GM19324 (cell line): ENCODE results near the gene DUSP2.

Source experiments
- ATAC-seq: cut with Tn5 transposase; IDR thresholded peaks from one replicate; pipeline ENCODE4 v1.9.1; 2021; ENCODE audit warnings: mild to moderate bottlenecking, moderate library complexity; ENCODE audit not compliant: unreplicated experiment, low FRiP score

Gene DUSP2

DNA sequence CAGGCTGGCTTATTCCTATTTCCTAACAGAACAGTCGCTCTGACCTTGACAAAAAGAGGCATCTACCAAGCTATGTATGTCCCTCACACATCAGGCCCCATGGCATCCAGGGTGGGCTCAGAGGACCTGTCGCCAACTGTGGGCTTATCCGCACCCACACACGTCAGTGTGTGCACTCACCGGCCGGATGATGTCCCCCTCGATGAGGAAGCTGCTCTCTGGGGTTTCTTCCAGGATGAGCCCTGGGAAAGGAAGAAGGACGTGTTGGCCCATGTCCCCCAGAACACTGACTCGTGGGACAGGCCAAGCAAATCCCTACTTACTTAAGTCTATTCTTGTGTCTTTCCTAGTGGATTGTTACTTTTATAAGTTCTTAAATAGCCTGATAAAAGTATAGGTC is 10.1 kb downstream of the DUSP2 start:
- ATAC-seq: no peak

DNA sequence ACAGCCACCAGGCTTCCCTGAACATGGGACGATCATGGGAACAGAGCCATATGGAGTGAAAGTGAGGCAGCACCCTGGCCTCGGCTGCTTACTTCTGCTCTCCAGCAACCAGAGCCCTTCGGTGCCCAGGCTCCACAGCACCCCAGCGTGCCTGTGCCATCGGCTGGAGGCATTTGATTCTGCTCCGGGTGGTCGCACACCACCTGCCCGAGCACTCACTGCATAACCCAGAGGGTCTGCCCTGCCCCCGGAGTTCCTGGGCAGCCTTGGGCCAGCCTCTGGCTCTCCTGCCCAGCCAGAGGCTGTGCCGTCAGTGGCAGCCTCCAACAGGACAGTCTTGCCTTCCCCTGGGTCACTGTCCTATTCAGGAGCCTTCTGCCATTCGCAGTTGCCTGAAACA is 10.8 kb downstream of the DUSP2 start:
- ATAC-seq: no peak

DNA sequence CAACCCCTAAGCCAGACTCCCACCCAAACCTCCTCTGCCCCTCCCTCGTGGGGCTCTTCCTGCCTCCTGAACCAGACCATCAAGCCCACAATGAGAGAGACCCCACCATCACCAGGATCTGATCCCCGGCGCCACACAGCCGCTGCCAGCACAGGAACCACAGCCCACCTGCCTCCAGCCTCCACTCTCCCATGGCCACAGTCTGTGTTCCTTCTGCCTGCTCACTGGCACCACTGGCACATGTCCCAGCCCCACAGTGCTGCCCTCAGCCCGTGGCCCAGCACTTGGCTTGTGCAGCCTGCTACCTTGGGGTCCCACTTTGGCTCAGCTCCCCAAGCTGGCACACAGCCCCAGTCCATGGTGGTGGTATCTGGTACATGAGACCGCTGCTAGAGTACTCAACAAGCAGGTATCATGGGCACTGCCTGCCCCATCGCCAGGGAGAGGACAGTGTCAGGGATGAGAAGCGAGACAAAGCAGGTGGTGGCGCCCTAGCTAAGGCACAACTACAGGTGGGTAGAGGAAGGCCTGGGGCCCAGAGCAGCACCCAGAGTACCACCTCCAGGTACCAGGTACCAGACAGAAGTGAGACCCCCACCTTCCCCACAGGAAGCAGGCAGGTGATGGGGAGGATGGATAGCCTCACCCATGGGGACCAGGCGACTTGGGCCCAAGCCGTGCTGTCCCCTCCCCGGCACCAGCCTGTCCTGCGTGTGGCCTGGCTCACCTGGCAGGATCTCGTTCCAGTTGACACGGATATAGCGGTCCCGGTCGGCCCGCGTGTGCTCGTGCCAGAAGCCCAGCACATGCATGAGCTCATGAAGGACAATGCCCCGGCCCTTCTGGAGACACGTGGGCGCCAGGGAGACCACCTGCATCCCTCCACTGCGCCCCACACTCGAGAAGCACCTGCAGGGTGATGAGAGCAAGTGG is 13.2 kb downstream of the DUSP2 start:
- no peak for ATAC-seq

DNA sequence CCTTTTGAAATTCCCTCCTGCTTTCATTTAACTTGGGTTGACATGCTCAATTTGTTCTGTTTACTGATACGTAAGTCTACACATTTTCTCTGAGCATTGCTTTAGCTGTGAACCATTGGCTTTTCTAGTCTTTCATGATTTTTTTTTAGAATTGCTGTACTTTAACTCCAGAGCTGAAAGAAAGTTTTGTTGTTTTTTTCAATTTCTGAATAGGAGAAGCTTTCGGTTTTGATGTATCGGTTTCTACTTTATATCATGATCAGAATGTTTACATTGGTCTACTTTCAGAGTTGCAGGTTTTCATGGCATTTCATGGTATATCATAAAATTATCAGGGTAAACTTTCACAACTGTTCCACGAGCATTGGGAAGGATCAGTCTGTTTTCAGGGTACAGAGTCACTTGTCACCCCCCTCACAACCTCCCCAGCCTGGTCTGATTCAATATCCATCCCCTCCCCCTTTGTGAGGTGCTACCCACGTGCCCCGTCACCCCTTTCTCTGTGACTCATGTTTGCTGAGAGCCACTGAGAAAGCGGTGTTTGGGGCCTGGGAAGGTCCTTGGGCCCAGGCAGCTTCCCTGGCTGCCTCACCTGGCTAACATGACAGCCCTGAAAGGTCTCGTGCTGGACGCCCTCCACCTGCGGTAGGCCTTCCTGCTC is 14.0 kb downstream of the DUSP2 start:
- ATAC-seq: no peak

DNA sequence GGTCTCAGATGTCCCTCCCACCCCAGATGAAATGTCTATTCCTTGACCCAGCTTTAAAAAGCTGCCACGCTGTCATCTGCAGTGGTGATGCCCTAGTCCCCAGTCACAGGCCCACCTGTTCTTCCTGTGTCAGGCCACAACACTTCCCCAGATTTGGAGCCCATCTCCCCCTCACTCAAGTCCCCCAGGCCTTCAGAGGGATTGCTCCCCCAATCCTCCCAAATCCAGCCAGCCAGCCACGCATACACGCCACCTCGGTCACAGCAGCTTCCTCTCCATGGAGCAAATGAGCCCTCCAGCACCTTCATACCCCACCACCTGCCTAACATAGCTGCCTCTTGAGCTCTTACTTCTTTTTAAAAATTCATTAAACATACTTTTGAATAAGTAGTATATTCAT is 14.8 kb downstream of the DUSP2 start:
- ATAC-seq: no peak

DNA sequence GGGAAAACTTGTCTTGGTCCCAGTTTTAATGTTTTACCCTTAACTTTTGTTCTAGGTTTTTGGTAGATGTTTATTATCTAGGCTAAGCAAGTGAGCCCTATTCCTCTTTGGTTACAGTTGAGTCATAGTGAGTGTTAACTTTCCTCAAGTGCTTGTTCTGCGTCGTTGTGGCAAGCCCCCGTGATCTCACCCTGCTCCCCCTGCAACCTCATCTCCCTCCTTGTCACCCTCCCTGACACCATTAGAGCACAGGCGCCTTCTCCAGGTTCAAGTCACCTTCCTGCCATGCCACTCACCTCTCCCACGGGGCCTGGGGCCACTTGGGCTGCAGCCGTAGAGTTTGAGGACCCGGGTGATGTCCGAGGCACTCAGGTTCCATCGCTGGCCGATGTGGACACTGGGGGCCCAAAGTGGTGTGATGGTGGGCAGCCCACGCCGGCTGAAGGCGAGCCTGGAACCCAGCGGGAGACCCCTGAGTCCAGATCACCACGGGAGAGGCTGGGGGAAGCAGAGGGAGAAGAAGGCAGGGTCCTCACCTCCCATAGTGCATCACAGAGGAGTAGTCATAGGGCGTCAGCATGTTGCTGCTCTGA is 15.6 kb downstream of the DUSP2 start:
- no peak for ATAC-seq

DNA sequence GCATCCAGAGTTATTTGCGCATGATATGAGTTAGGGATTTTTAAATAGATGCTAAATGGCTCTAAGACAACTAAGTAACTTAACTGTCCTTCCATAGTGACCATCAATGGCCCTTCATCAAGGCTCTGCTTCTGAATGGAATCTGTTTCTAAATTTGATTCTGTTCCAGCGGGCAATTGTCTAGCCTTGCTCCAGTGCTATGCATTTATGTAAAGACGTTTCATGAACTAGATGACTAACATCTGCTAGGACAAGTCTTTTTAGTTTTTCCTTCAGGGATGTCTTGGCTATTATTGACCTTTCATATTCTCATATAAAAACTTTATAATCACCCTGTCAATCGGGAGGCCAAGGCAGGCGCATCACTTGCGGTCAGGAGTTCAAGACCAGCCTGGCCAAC is 16.8 kb downstream of the DUSP2 start:
- ATAC-seq: no peak

DNA sequence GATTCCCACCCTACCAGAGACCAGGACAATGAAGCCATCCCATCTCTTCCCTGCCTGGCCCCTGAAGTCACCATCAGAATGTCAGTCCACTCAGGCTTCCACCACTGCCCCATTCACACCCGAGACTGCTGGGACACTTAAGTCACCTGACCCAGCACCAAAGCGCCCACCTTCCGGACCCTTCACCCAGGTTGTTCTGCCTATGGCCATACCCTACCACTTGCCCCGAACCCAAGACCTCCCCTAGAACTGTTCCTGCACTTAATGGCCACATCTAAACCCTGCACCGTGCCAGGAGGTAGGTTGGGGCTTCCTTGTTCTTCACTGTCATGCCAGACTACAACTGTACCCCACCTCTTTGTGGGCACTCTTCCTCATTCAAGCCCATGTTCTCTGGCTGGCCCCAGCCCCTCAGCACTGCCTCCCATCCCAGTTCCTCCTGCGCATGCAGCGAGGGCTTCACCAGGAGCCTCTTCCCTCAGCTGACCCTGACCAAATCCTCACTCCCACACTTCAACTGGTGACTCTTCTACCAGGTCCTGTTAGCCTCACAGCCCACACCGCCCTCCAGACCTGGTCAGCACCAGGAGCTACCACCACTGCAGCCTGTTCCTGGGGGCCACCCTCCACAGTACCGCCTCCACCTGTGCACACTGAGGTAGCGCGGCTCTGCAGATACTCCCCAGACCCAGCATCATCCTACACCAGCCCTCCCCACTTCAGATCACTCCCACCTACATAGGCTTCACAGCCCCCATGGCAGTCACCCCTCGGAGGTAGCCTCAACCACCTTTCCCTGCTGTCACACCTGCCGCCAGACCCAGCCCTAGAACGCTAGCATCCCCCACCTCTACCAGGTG is 20.6 kb downstream of the DUSP2 start:
- ATAC-seq: no peak

DNA sequence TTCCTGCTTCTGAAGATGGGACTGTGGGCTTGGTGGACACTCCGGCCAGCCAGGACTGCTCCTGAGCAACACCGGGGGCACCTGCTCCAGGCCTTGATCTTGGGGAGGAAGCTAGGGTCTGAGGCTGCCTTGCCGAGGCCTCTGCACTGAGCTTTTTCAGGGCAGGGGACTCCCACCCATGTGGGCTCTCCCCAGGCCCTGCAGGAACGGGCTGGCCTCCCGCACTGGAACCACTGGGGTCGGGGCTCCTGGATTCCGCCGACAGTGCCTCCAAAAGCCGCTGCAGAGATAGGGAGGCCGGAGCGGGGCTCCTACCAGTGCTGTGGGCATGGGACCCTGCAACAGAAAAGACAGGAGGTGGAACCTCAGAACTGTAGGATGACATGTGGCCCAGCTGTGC is 21.3 kb downstream of the DUSP2 start:
- ATAC-seq: no peak

DNA sequence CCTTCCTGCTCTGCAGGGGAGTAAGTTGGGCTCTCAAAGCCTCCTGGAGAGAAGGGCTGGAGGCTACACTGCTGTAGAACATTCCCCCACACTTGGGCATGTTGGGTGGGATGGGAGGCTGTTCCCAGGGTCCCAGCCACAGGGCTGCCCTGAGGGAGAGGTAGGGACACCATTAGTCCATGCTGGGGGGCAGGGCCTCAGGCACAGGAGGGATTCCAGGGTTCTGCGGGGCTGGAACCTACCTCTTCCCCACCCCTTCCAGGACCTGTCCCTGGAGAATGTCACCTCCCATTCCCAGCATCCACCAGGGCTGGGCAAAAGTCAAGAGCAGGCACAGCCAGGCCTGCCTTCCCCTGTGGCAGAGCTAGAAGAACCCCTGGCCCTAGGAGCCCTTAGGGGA is 21.9 kb downstream of the DUSP2 start:
- ATAC-seq: no peak

DNA sequence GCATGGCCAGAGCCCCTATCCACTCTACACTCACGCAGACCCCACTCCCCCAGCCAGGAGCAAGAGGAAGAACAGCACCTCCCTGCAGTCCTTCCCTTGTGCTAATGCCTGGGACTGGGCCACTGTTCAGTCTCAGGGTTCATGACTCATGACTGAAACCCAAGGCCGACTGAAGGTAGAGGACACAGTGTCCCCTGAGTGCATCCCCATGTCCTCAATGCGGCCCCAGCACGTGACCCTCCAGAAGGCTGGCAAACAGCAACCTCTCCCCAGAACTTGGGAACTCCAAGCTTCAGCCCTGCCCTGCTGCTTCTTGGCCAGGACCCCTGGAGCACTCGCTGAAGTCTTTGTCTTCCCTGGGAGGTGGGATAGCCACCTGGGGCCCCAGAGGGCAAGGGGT is 22.8 kb downstream of the DUSP2 start:
- no peak for ATAC-seq

DNA sequence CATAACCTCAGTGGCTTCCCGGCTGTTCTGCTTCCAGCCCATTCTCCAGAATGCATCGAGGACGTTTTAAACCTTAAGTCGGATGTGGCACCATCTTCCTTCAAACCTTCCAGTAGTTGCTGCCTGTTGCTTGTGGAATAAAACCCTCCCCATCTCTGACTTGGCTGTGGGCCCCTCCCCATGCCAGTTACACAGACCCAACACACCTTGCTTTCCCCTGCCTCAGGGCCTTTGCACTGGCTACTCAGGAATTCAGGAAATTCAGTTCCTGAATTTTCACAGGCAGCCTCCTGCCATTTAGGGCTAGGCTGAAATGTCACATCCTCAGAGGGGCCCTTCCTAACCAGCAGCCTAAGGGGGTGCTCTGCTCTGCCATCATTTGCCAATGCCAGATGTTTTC is 23.8 kb downstream of the DUSP2 start:
- ATAC-seq: no peak

DNA sequence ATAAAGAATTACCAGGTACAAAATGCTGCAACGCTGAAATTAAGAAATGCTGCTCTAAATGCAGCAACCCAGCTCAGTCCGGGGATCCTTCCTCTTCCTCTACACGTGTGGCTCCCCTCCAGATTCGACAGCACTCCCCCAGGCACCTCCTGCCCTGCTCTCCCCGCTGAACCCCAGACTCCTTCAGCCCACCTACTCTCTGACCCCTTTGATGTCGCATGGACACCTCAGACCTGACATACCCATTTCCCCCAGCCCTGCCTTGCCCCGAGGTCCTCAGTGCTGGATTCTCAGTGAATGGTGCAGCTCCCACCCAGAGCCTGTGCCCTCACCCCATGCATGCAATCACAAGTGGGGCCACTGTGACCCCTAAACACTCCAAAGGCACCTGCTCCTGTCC is 24.2 kb downstream of the DUSP2 start:
- ATAC-seq: no peak

DNA sequence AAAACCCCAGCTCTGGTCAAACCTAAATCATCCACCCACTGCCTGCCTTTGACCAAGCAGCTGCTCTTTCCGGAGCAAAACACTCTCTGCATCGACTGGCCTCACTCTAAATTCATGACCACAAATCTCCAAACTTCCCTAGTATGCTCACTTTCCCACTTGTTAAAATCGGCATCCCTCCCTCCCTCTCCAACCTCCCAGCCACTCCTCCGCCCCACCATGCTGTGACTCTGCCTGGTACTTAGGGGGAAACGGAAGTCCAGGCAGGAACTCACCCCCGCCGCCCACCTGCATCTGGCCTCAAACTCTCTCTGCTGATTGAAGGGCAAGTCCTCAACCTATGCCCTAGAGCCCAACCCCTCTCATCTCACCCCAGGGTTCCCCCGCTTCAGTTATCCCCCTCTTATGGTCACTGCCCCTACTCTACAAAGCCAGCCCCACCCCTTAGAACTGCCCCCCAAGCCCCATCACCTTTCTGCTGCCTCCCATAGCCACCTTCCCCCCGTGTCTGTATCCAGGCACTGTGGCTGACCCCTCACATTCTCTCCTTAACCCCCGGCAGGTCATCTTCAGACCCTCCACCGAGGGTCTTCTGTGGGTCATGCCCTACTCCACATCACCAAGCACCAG is 25.0 kb downstream of the DUSP2 start:
- ATAC-seq: no peak

DNA sequence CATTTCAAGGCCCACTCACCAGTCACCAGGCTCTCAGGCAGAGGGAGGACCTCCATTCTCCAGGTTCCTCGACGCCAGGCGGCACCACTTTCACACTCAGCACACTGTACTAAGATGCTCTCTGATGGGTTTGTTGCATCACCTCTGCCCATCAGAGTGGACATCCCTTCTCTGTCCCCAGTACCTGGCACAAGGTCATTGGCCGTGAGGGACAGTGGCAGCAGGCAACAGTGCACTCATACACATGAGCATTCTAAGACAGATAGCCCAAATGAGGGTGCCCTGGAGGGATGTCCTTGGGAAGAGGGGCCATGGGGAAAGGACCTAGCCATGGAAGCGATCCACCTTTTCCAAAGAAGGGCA is 25.9 kb downstream of the DUSP2 start:
- ATAC-seq: no peak

DNA sequence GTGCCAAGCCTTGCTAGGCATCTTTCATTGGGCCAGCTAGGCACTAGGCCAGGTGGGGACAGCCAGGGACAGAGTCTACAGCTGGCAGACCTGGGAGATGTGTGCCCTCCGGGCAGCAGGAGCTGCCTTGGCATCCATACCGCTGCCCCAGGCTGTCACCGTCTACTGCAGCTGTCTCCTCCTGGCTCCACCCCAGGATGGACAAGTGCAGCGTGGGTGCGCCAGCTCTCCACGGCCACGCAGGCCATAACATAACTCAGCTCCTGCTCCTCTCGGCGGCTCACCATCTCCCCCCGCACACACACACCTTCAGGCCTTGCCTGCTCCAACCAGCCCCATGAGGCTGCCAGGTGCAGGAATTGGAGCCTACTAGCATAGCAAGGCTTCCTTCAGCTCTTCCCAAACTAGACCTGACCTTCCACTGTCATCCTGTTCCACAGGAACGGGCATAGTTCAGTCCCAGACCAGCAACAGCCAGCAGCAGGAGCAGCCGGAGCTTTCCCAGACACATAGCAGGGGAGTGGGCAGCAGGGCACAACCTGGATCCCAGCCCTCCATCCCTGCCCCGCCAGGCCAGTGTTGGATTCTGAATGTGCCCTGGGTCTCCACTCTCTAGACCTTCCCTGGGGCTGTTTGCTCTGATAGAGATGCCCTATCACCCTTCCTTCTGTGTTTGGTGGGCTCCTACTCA is 26.4 kb downstream of the DUSP2 start:
- ATAC-seq: no peak

DNA sequence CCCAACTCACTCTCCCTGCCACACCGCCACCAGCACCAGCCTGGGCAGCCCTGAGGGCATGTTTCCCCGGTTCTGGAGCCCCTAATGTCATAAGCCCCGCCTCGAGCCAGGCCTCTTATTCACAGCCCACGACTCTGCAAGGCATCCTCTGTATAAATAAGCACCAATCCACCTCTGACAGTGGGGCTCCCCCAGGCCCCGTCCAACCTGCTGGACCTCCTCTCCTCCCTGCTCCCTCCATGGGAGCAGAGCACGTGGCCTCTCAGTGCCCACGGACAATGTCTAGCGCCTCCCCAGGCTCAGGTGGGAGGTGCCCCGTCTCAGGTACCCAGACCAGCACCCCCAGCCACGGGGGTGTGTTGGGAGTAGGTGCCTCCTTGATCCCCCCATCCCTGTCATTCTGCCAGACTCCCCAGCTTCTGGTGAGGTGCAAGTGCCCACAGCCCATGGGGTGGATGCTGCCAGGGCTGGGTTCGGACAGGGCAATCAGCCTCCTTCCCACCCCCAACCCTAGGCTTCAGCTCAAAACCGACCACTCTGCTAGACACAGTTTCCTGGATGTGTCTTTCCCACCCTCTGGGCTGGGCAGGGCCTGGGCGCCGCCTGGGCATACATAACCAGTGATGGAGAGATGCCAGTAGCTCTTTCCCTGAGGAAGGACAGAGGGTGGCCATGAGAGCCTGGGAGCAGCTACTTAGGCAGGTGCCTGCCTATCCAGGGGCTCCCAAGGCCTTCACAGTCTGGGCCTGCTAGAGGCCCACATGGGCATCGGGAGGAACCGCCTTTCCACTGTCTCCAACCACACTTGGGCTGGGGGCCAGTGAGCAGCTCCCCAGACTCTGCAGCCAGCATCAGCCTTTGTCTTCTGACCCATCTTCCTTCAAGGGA is 27.3 kb downstream of the DUSP2 start:
- no peak for ATAC-seq

DNA sequence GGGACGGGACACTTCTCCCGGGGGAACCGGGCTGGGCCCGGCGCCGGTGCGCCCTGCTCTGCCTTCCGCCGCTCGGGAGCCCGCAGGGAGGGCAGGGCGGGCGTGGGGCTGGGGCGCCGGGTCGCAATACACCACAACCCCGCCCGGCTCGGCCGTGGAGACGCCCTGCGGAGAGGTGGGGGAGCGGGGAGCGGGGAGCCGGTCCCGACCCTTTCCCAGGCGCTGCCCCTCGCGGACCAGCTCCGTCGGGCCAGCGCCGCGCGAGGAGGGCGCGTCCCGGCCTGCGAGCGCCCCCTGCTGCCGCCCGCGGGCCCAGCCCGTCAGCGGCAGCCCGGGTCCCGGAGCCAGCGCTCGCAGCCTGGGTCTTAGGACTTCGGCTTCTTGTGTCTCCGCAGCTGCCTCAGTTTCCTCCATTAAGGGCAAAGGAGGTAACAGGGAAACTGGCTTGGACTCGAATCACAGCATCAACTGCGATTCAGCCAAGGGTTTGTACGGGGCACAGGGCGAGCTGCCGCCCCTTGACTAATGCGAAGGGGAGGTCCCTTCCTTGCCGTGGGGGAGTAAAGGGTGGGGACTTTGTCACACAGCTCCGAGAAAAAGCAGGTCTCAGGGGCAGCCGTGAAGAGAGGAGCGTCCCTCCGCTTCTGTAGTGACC is 28.2 kb downstream of the DUSP2 start:
- ATAC-seq: peak; percentile 79
